Neural cell (in vitro differentiated cells): ENCODE data around the gene ZNF608. TPM values are rescaled to one million over a fixed set of nuclear protein-coding genes. Genes with fewer than 3 reads are reported as not detected.

Experiments
- H2AFZ ChIP-seq: fragments of 200-600, 300-800 bp; sonication (generic), shearing (Covaris generic); 2 replicates; pipeline ENCODE4 v1.6.0; 2014; ENCODE audit warnings: low read depth, mild to moderate bottlenecking, antibody characterized with exemption, low read length, moderate library complexity
- H3F3A ChIP-seq: fragments of 200-600 bp; shearing (Covaris generic); 2 replicates; pipeline ENCODE4 v1.6.1; 2016; ENCODE audit warnings: mild to moderate bottlenecking, moderate library complexity, mixed read lengths, antibody characterized with exemption, low read length; ENCODE audit not compliant: insufficient read depth, poor library complexity, severe bottlenecking
- H3K27ac ChIP-seq: fragments of 200-600, 300-800 bp; sonication (generic), shearing (Covaris generic); 2 replicates; pipeline ENCODE4 v1.5.1; 2014; ENCODE audit warnings: mild to moderate bottlenecking, low read length, moderate library complexity
- H3K27me3 ChIP-seq: fragments of 300-800, 200-600 bp; sonication (generic), shearing (Covaris generic); 2 replicates; pipeline ENCODE4 v1.6.0; 2014; ENCODE audit warnings: mild to moderate bottlenecking, low read depth, low read length, moderate library complexity; ENCODE audit not compliant: insufficient read depth
- H3K36me3 ChIP-seq: fragments of 300-800, 200-600 bp; sonication (generic), shearing (Covaris generic); 2 replicates; pipeline ENCODE4 v1.5.1; 2014; ENCODE audit warnings: mild to moderate bottlenecking, antibody characterized with exemption, low read length, moderate library complexity; ENCODE audit not compliant: insufficient read depth
- H3K4me2 ChIP-seq: fragments of 300-800, 200-600 bp; sonication (generic), shearing (Covaris generic); 2 replicates; pipeline ENCODE4 v1.6.0; 2014; ENCODE audit warnings: mild to moderate bottlenecking, low read length
- H3K4me3 ChIP-seq: fragments of 300-800, 200-600 bp; sonication (generic), shearing (Covaris generic); 2 replicates; pipeline ENCODE4 v1.5.1; 2014; ENCODE audit warnings: mild to moderate bottlenecking, low read length, moderate library complexity
- H3K79me2 ChIP-seq: fragments of 200-600 bp; shearing (Covaris generic); replicated peaks from 2 replicates; pipeline ENCODE4 v1.6.0; 2014; ENCODE audit warnings: mild to moderate bottlenecking, low read length, moderate library complexity; ENCODE audit not compliant: insufficient read depth
- H3K9ac ChIP-seq: fragments of 300-800, 200-600 bp; sonication (generic), shearing (Covaris generic); 2 replicates; pipeline ENCODE4 v1.6.1; 2016; ENCODE audit warnings: mild to moderate bottlenecking, low read length, mixed read lengths
- H3K9me2 ChIP-seq: fragments of 200-600 bp; shearing (Covaris generic); 2 replicates; pipeline ENCODE4 v1.6.1; 2016; ENCODE audit warnings: mild to moderate bottlenecking, low read length, mixed read lengths; ENCODE audit not compliant: insufficient read depth
- H3K9me3 ChIP-seq: fragments of 200-600, 300-800 bp; sonication (generic), shearing (Covaris generic); 2 replicates; pipeline ENCODE4 v1.6.1; 2016; ENCODE audit warnings: mild to moderate bottlenecking, mixed run types, low read length, moderate library complexity, mixed read lengths
- H4K20me1 ChIP-seq: fragments of 200-600 bp; shearing (Covaris generic); 2 replicates; pipeline ENCODE4 v1.6.1; 2016; ENCODE audit warnings: mild to moderate bottlenecking, mixed run types; ENCODE audit not compliant: insufficient read depth
- CTCF ChIP-seq: fragments of 450-650 bp; IDR thresholded peaks from 2 replicates; pipeline ENCODE4 v1.5.1; 2014; ENCODE audit warnings: antibody characterized with exemption, mild to moderate bottlenecking, moderate library complexity; ENCODE audit not compliant: poor library complexity, severe bottlenecking
- EP300 ChIP-seq: fragments of 450-650 bp; conservative IDR thresholded peaks from 2 replicates; pipeline ENCODE4 v1.6.1; 2014; ENCODE audit warnings: antibody characterized with exemption, mild to moderate bottlenecking, moderate library complexity; ENCODE audit not compliant: poor library complexity, severe bottlenecking
- EZH2 ChIP-seq: fragments of 200-600, 300-800 bp; shearing (Covaris generic), sonication (generic); IDR thresholded peaks from 2 replicates; pipeline ENCODE4 v1.6.1; 2014; ENCODE audit warnings: antibody characterized with exemption, low read length, borderline replicate concordance, mild to moderate bottlenecking; ENCODE audit not compliant: insufficient read depth, poor library complexity, severe bottlenecking
- MXI1 ChIP-seq: fragments of 450-650 bp; conservative IDR thresholded peaks from 2 replicates; pipeline ENCODE4 v1.6.1; 2014; ENCODE audit warnings: antibody characterized with exemption, mild to moderate bottlenecking; ENCODE audit not compliant: poor library complexity, severe bottlenecking
- POLR2AphosphoS5 ChIP-seq: IDR thresholded peaks from 2 replicates; pipeline ENCODE4 v1.6.1; 2012
- RAD21 ChIP-seq: fragments of 450-650 bp; conservative IDR thresholded peaks from 2 replicates; pipeline ENCODE4 v1.6.1; 2014; ENCODE audit warnings: antibody characterized with exemption, mild to moderate bottlenecking, moderate library complexity
- REST ChIP-seq: IDR thresholded peaks from 2 replicates; pipeline ENCODE4 v1.6.1; 2012; ENCODE audit warnings: borderline replicate concordance
- SMC3 ChIP-seq: fragments of 450-650 bp; conservative IDR thresholded peaks from 2 replicates; pipeline ENCODE4 v1.6.1; 2014; ENCODE audit warnings: antibody characterized with exemption, mild to moderate bottlenecking, moderate library complexity; ENCODE audit not compliant: poor library complexity
- TAF1 ChIP-seq: IDR thresholded peaks from 2 replicates; pipeline ENCODE4 v1.6.1; 2012; ENCODE audit warnings: low read depth
- polyA plus RNA-seq: library from polyadenylated mRNA; depleted of rRNA; stranded (reverse); fragments of >200 nt; gene quantifications from 2 replicates; pipeline ENCODE4 v1.2.3, GENCODE V29; 2014

ZNF608 gene
- polyA plus RNA-seq, 1 donor from 2014 or later, result 32.4 TPM

- Histone ChIP-seq H3K27me3 (no peaks in the 10 kb centered on the region), H3K79me2 (peaks cover 69% of the 10 kb centered on the region), H3K9me3 (no peaks in the 10 kb centered on the region), H2AFZ (no peak overlapping the region), H3K27ac (no peak overlapping the region), H3K4me3 (no peak overlapping the region), H3K9ac (no peak overlapping the region), H3K9me2 (no peaks in the 10 kb centered on the region), H3K4me2 (no peak overlapping the region), H4K20me1 (no peaks in the 10 kb centered on the region), H3F3A (no peaks in the 10 kb centered on the region), H3K36me3 (peaks cover 8% of the 10 kb centered on the region)
- TF ChIP-seq SMC3, result no peak
Observed at GRCh38 chr5:124697933-124698591, 48.4 kb downstream of the ZNF608 start.

- Histone ChIP-seq H3K27me3 (no peaks in the 10 kb centered on the region), H3F3A (no peaks in the 10 kb centered on the region), H3K79me2 (peaks cover 69% of the 10 kb centered on the region), H3K4me2 (no peak overlapping the region), H4K20me1 (no peaks in the 10 kb centered on the region), H3K9ac (no peak overlapping the region), H3K36me3 (peaks cover 8% of the 10 kb centered on the region), H3K27ac (no peak overlapping the region), H3K4me3 (no peak overlapping the region), H3K9me3 (no peaks in the 10 kb centered on the region), H2AFZ (no peak overlapping the region), H3K9me2 (no peaks in the 10 kb centered on the region)
- TF ChIP-seq RAD21 (no peak), MXI1 (no peak), TAF1 (no peak), POLR2AphosphoS5 (no peak), EZH2 (no peak), SMC3 (no peak), CTCF (no peak)
Observed at GRCh38 chr5:124697501-124697900, 48.9 kb downstream of the ZNF608 start.

- no peaks in the 10 kb centered on the region for H3K9me2 ChIP-seq
- H3K79me2 ChIP-seq, result peaks cover 69% of the 10 kb centered on the region
- no peaks in the 10 kb centered on the region for H3K27me3 ChIP-seq
- TF ChIP-seq TAF1 (no peak), EP300 (no peak), CTCF (no peak), RAD21 (no peak), REST (no peak), SMC3 (no peak), MXI1 (no peak), POLR2AphosphoS5 (no peak), EZH2 (no peak)
- H2AFZ ChIP-seq, result no peak overlapping the region
- H4K20me1 ChIP-seq, result no peaks in the 10 kb centered on the region
- no peaks in the 10 kb centered on the region for H3K9me3 ChIP-seq
- peaks cover 8% of the 10 kb centered on the region for H3K36me3 ChIP-seq
- no peak overlapping the region for H3K4me3 ChIP-seq
- H3K27ac ChIP-seq, result no peak overlapping the region
- no peak overlapping the region for H3K4me2 ChIP-seq
- H3F3A ChIP-seq, result no peaks in the 10 kb centered on the region
- H3K9ac ChIP-seq, result no peak overlapping the region
Observed at GRCh38 chr5:124696898-124697297, 49.5 kb downstream of the ZNF608 start.
